ENCODE data around the gene USP12.

DNA sequence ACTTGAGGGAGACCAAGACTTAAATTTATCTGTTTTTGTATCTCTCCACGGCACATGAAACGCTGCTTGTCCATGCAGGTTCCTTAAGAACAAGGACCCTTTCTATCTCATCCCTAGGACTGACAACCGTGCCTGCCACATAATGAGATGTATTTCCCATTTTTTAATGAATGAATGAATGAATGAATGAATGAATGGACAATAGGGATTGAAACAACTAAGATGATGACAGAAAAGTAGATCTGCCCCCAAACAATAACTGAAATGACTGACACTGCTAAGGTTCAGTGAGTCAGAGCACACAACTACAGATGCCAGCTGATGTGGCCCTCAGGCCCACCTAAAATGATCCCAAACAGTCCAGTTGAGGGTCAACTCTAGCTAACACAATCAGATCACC is 69.8 kb downstream of the USP12 start:
- TF ChIP-seq, protein P1, sequence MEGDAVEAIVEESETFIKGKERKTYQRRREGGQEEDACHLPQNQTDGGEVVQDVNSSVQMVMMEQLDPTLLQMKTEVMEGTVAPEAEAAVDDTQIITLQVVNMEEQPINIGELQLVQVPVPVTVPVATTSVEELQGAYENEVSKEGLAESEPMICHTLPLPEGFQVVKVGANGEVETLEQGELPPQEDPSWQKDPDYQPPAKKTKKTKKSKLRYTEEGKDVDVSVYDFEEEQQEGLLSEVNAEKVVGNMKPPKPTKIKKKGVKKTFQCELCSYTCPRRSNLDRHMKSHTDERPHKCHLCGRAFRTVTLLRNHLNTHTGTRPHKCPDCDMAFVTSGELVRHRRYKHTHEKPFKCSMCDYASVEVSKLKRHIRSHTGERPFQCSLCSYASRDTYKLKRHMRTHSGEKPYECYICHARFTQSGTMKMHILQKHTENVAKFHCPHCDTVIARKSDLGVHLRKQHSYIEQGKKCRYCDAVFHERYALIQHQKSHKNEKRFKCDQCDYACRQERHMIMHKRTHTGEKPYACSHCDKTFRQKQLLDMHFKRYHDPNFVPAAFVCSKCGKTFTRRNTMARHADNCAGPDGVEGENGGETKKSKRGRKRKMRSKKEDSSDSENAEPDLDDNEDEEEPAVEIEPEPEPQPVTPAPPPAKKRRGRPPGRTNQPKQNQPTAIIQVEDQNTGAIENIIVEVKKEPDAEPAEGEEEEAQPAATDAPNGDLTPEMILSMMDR (conservative IDR thresholded peaks at IDR 0.05) = no peak
- TF ChIP-seq ZFX (IDR thresholded peaks at IDR 0.05) = no peak

All from C4-2B (cell line).